HG03439 (cell line): ENCODE results near the gene SUGCT.
"Not testable (repeated sequence)": the region's sequence is repeated elsewhere in the genome, so short reads cannot be mapped to it uniquely, and the experiment has no call there.

ENCODE experiments used
- ATAC-seq: cut with Tn5 transposase; IDR thresholded peaks from one replicate; pipeline ENCODE4 v1.9.1; 2021; ENCODE audit warnings: mild to moderate bottlenecking, moderate library complexity; ENCODE audit not compliant: unreplicated experiment

SUGCT gene

GRCh38 chr7:40647719-40648118 lies 512.9 kb downstream of the SUGCT start:
- no peak for ATAC-seq

DNA sequence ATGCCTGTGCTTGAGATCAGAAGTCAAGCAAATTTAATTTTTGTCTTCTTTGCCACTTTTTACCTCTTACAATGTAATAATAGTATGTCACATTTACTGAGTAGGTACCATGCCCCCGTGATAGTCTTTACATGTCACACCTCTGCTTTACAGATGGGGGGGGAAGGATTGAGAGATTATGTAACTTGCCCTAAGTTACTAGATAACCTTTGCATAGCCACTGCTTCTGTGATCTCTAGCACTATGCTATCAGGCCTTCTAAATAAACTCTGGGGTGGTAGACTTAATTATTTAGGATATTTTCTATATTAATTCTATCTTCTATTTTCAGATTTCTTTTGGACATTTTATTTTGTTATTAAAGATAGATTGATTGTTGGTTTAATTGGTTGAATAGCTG lies 514.4 kb downstream of the SUGCT start:
- no peak for ATAC-seq

DNA sequence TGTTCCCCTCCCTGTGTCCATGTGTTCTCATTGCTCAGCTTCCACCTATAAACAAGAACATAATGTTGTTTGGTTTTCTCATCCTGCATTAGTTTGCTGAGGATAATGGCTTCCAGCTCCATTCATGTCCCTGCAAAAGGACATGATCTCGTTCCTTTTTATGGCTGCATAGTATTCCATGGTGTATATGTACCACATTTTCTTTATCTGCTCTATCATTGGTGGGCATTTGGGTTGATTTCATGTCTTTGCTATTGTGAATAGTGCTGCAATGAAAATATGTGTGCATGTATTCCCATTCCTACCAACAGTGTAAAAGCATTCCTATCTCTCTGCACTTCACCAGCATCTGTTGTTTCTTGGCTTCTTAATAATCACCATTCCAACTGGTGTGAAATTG lies 516.1 kb downstream of the SUGCT start:
- ATAC-seq: not testable (repeated sequence)

DNA sequence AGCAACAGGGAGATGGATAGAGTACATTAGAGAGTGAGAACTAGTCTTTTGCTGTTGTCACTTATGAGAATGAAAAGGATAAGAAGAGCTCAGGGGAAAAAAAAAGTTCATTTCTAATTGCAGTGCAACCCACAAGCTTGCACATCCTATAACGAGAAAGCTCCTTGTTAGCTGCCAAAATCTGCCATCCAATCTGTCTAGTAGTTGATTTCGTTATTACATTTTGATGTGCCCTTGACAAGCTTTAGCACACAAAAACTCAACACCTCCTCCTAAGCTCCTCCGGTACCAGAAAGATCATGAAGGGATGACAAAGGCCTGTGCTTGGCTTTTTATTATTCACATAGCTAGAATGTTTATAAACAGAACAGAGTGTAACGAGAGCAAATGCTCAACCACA lies 519.4 kb downstream of the SUGCT start:
- no peak for ATAC-seq

GRCh38 chr7:40655426-40655825 lies 520.6 kb downstream of the SUGCT start:
- no peak for ATAC-seq

GRCh38 chr7:40656349-40656748 lies 521.5 kb downstream of the SUGCT start:
- no peak for ATAC-seq

DNA sequence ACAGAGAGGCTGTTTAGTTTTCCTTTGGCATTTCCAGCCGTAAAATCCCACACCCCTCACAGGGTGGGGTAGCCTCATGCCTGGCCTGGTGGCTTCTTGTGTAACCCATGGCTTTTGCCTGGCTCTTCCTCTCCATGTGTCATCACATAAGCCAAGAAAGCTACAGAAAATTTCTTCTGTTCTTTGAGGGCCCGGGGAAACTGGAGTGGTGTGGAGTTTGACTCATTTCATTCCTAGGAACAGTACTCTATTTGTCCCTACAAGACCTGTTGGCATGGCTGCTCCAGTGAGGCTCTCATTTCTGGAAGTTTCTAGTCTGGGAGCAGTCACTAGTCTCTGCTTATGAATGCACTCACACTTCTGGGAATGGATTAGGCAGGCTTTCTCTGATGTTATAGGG lies 523.9 kb downstream of the SUGCT start:
- ATAC-seq: no peak

DNA sequence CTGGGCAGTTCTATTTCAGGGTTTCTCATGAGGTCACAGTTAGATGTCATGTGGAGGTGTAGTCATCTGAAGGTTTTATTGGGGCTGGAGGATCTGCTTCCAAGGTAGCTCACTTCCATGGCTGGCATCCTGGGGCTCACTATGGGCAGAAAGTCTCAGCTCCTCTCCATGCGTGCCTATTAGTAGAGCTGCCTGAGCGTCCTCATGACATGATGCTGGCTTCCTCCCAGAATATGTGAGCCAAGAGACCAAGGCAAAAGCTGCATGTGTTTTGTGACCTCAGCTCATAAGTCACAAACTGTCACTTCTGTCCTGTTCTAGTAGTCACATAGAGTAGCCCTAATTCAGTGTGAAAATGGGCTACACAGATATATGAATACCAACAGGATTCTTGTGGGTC lies 524.4 kb downstream of the SUGCT start:
- no peak for ATAC-seq

- ATAC-seq: no peak
Observed at GRCh38 chr7:40673285-40673684, 538.5 kb downstream of the SUGCT start.

GRCh38 chr7:40674316-40674715 lies 539.5 kb downstream of the SUGCT start:
- ATAC-seq: no peak

DNA sequence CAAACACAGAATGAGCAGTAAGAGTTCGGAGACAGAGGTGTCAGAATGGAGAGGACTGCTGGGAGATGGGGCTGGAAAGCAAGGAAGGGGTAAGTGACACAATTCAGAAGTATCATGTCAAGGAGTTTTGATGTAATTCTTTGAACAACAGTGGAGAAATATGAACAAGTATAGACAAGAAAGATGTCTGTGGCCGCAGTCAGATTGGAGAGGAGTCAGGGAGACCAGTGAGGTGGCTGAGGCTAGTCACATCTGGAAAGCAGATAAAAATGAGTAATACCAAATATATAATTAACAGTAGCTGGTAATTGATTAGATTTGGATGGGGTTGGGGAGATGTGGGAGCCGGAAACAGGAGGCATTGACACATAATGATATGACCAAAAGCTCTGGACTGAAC lies 540.9 kb downstream of the SUGCT start:
- ATAC-seq: no peak

GRCh38 chr7:40676221-40676620 lies 541.4 kb downstream of the SUGCT start:
- ATAC-seq: no peak

- no peak for ATAC-seq
Observed at GRCh38 chr7:40680657-40681056, 545.9 kb downstream of the SUGCT start.

DNA sequence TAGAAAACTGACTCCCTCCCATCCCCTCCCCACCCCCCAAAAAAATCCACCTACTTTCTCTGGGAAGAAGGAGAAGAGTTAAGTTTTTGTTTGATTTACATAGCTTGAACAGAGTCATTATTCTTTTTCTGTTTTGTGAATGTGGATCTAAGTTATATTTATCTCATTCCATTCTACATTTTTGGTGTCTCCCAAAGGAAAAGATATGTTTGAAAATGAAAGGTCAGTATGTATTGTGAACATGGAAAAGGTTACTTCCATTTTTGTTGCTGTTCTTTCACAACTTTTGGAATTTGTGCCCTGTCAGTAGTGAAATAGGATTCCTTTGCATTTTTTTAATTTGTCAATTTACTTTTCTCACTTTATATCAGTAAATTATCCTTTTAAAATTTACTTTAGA lies 547.9 kb downstream of the SUGCT start:
- ATAC-seq: no peak

DNA sequence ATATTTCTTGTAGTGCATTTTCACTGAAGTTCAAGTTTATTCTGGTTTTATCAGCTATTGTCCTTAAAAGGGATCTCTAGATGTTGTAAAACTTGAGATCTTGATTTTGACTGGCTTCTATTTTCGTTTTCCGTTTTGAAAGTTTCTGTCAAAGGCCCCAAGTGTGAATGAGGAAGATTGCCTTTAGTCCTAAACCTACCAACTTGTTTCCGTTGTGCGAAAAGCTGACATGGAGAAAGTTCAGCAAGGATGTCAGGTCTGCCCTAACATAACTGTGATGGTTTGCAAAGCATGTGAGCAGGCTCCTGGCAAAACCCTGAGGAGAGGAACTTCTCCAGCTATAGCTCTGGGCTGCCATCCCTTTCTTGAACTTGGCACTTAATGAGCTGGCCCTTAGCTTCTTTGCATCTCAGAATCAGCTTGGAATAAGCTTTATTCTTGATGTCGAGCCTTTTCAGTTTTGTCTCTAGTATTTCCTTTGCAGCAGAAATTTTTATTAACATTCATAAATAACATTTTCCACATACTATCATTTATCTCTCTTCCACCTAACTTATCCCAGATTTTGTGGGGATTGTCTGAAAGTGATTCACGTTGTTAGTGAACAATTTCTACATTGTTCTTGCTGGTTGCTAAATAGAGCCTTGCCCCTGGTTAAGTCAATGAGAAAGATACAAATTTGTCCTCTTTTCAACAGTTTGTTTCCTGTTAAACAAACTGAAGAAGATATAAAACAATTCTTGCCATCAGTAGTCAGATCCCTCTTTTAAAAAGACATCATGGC lies 559.4 kb downstream of the SUGCT start:
- ATAC-seq: no peak

DNA sequence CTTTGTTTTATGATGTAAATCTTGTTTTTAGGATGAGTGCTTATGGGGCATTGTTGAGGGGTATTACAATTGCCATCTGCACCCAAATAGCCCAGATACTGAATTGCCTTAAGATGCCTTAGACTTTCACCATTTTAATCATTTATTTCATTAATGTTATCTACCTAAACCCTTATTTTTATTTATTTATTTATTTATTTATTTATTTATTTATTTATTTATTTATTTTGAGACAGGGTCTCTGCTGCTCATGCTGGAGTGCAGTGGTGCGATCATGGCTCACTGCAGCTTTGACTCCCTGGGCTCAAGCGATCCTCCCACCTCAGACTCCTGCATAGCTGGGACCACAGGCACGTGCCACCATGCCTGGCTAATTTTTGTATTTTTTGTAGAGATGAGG lies 560.2 kb downstream of the SUGCT start:
- ATAC-seq: no peak

- ATAC-seq: no peak
Observed at GRCh38 chr7:40697653-40698052, 562.8 kb downstream of the SUGCT start.

DNA sequence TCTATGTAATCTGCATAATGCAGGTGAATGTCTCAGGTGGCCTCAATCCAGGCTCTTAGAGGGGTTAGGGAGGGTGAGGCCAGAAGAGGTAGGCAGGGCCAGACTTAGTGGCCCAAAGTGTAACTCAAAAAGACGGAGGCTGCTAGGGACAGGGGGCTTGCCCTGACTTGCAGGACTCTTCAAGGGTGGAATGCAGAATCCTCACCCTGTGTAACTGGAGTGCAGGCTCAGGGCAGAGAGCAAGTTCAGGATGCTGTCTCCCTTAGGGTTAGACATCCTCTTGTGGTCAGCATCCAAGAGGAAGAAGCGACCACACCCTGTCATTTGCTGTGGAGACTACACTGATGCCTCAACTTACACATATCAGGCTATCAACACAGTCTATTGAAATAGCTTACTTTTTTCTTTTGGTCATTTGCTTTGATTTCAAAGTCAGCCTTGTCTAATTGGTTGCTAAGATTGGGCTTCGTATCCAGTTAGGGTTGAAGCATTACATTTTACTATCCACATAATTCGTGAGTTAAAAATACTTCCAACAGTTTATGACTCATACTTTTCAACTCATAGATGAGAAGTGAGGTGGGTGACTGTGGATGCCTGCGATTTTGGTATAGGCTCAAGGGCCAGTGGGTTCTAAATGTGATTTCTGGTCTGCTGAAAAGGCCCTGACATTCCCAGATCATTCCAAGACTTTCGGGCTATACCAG lies 563.6 kb downstream of the SUGCT start:
- no peak for ATAC-seq

DNA sequence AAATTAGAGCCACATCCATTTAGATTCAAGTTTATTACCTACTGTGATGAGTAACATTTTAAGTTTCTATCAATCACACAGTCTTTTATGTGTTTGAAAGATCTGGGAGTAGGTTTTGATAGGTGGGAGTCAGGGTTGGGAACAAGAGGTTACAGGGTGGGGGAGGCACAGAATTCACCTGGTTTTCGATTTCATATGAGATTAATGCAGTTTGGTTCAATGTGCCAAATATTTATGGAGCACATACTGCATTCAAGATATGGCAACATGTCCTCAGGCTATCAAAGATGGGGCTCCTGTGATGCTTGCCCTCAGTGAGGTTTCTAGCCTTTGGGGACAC lies 564.1 kb downstream of the SUGCT start:
- no peak for ATAC-seq

GRCh38 chr7:40700653-40701421 lies 566.0 kb downstream of the SUGCT start:
- ATAC-seq: no peak

DNA sequence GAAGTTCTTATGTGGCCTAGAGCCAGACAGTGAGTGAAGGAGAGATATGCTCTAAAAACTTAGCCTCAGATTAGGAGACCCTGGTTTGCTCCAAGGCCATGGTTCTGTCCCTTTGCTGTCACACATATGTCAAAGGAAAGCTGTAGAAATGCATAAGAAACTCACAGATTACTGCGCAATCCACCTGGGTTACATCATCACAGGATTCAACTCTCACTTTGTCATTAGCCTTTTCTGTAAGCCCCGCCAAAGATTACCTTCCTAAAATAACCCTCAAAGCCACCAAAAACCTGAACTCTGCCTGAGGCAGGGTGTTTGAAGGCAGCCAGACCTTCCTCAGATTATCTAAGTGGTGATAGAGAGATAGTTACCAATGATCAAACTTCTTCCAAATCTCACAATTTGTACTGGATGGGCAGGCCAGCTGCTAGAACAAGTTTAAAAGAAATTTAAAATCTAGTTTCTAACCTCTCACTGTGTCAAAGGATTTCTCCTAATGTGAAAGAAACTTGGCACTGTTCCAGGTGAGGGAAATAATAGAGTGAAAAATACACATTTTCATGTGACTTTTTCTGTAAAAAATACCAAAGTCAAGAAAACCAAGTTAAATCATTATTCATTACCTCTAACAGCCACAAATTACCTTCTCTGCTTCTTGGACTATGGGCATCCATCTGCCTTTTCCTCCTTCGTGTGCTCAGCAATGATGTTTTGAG lies 567.2 kb downstream of the SUGCT start:
- ATAC-seq: no peak
